OCI-LY3 (cell line): ENCODE results near the gene DDX59.

ENCODE experiments used
- CTCF ChIP-seq: fragments of 200-600, 300-600 bp; sonication (generic); IDR thresholded peaks from 2 replicates; pipeline ENCODE4 v1.5.1; 2014; ENCODE audit warnings: antibody characterized with exemption, low read length, low read depth
- EZH2phosphoT487 ChIP-seq: fragments of 200-600 bp; shearing (Covaris generic); IDR thresholded peaks from 2 replicates; pipeline ENCODE4 v1.6.1; 2018; ENCODE audit warnings: antibody characterized with exemption, mixed run types, low read depth

DNA sequence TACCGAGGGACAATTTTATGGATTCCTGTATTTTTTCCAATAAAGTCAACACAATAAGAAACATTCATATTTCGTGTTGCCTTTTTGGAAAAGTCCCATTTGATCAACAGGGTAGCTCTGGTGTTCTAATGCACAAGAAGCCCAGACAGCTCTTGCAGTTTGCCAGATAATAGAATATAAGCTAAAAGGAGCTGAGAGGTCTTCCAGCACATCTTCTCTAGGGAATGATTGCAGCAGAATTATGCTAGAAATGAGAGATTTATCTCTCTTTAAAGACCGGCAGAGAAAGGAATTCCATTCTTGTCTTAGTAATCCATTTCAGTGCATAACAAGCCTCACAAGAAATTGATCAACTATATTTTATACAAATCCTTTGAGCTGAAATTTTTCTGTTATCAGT lies 25.0 kb upstream of the DDX59 start:
- TF ChIP-seq CTCF, result no peak
- TF ChIP-seq EZH2phosphoT487, result no peak
